Uterus (tissue), 4 donors: Measurements from ENCODE around the gene ALOX15B. TPM values are rescaled to one million over a fixed set of nuclear protein-coding genes. Genes with fewer than 3 reads are reported as not detected.
A peak's percentile ranks its signal among the peaks of the same experiment; 100 is the strongest.

Source experiments
- DNase-seq, 2 donors: peaks; one replicate each; pipeline ENCODE4 v3.0.0-alpha.2; 2019 to 2020
- H3K27ac ChIP-seq, 2 donors: fragments of 200-600 bp; sonication (generic); 1 replicate in 1 of 2; 2 replicates in 1 of 2; pipeline ENCODE4 v1.5.1; 2016 to 2018
- H3K27me3 ChIP-seq, 2 donors: fragments of 200-600 bp; sonication (generic); one replicate each; pipeline ENCODE4 v1.5.1; 2018 to 2019; ENCODE audit warnings: control low read depth in 1 of 2
- H3K36me3 ChIP-seq, 2 donors: fragments of 200-600 bp; sonication (generic); one replicate each; pipeline ENCODE4 v1.5.1; 2019; ENCODE audit warnings: control low read depth in 1 of 2
- H3K4me1 ChIP-seq, 2 donors: fragments of 200-600 bp; sonication (generic); one replicate each; pipeline ENCODE4 v1.5.1; 2018 to 2019; ENCODE audit warnings: control low read depth in 1 of 2
- H3K4me3 ChIP-seq, 2 donors: fragments of 200-600 bp; sonication (generic); 1 replicate in 1 of 2; 2 replicates in 1 of 2; pipeline ENCODE4 v1.5.1; 2018 to 2019; ENCODE audit warnings: mild to moderate bottlenecking in 1 of 2
- H3K9me3 ChIP-seq, 2 donors: fragments of 200-600 bp; sonication (generic); one replicate each; pipeline ENCODE4 v1.5.1; 2019; ENCODE audit warnings: control low read depth in 1 of 2
- POLR2A ChIP-seq, 2 donors: fragments of 450-650 bp; IDR thresholded peaks; one replicate each; pipeline ENCODE4 v1.6.1; 2016; ENCODE audit warnings: antibody characterized with exemption in 2 of 2, mild to moderate bottlenecking in 1 of 2, moderate library complexity in 1 of 2
- intact Hi-C: fragments of 100-400 bp; cut with DNase I; formaldehyde crosslinking; loops from one replicate; pipeline ENCODE4 v1.15.1; 2023; ENCODE audit warnings: low total_unique reads
- total RNA-seq, 4 donors: library from RNA; depleted of rRNA in 3 of 4; stranded (reverse); fragments of >200 nt in 3 of 4; gene quantifications; one replicate each; pipeline versions ENCODE4 v1.1.0 to v1.2.4, GENCODE V29; 2014 to 2023
- TF ChIP-seq, protein P1 (sequence below), 4 experiments: fragments of 200-600 bp in 2 of 4; fragments of 450-650 bp in 2 of 4; sonication (generic) in 2 of 4; IDR thresholded peaks; one replicate each; pipeline ENCODE4 v1.5.1; 2016 to 2019; ENCODE audit warnings: antibody characterized with exemption in 4 of 4, mild to moderate bottlenecking in 2 of 4, moderate library complexity in 1 of 4
- donor health status: DM: yes; HTN: yes; CAD: no.

Gene ALOX15B
- total RNA-seq, 4 donors from 2014 or later, result 0.14 to 1.5 (median 0.24) TPM; not detected in 1

DNA sequence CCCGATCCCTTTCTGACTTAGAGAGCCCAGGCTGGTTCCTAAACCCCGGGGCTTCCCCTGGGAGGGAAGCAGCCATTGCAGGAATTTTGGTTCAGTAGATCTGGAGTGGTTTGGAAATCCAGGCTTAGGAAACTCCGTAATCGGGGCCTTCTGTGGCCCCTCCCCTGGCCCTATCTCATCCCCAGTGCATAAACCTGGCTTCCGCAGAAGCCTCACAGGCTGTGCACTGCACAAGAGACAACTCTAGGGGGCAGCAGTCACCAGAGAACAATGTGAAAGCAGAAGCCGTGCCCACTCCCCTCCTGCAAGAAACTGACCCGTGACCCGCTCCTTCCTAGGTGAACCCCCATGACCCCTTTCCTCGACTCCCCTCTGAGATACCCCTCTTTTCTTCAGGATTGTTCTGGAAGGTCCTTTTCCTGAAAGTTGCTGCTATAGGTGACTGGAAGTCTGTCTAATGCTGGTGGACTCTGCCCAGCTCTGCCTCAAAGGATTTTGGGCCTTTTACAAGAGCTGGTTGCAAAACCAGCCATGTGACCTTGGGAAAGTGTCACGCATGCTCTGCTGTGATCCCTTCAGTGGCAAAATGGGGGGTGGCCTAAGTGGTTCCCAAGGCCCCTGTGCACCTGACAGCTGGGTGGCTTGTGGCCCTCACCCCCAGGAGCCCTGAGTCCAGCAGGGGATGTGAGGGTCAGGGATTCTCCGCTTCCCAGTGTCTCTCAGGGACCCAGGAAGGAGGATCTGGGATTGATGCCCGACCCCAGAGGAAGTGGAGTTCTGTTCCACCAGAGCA lies 22.0 kb upstream of the ALOX15B start:
- no peak for DNase-seq
- Histone ChIP-seq H3K4me3 (peak overlapping the region in 1 of 2 donors; percentile 12), H3K36me3 (no peaks in the 10 kb centered on the region), H3K4me1 (peaks cover 0 to 8% of the 10 kb centered on the region in 2 donors), H3K27me3 (no peaks in the 10 kb centered on the region), H3K27ac (no peak overlapping the region), H3K9me3 (no peaks in the 10 kb centered on the region)
- intact Hi-C loops, result no loop called here
- TF ChIP-seq, protein P1, sequence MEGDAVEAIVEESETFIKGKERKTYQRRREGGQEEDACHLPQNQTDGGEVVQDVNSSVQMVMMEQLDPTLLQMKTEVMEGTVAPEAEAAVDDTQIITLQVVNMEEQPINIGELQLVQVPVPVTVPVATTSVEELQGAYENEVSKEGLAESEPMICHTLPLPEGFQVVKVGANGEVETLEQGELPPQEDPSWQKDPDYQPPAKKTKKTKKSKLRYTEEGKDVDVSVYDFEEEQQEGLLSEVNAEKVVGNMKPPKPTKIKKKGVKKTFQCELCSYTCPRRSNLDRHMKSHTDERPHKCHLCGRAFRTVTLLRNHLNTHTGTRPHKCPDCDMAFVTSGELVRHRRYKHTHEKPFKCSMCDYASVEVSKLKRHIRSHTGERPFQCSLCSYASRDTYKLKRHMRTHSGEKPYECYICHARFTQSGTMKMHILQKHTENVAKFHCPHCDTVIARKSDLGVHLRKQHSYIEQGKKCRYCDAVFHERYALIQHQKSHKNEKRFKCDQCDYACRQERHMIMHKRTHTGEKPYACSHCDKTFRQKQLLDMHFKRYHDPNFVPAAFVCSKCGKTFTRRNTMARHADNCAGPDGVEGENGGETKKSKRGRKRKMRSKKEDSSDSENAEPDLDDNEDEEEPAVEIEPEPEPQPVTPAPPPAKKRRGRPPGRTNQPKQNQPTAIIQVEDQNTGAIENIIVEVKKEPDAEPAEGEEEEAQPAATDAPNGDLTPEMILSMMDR (IDR thresholded peaks at IDR 0.05), result peak in 2 of 4 experiments; percentile 14
- no peak for TF ChIP-seq POLR2A (IDR thresholded peaks at IDR 0.05)

DNA sequence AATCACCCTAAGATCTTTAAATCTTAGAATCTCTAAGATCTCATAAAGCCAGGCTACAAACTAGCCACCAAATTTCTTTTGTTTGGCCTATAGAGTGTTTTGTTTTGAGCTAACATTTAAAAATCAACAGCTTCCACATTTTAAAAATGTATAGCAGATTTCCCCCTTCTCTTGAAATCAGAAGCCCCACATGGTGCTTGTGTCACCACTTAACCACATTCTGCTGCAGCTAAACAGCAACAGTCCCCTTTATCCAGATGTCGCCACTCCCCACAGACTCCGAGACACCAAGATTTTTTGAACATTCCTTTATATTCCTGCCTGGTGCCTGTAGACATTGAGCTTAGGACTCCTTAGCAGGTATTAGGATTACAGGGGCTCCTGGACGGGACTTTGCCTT lies 20.4 kb upstream of the ALOX15B start:
- Histone ChIP-seq H3K27me3 (no peaks in the 10 kb centered on the region), H3K36me3 (no peaks in the 10 kb centered on the region), H3K4me1 (peaks cover 0 to 8% of the 10 kb centered on the region in 2 donors), H3K9me3 (no peaks in the 10 kb centered on the region), H3K27ac (no peak overlapping the region), H3K4me3 (no peak overlapping the region)
- TF ChIP-seq, protein P1 (IDR thresholded peaks at IDR 0.05), result no peak
- TF ChIP-seq POLR2A (IDR thresholded peaks at IDR 0.05), result no peak
- intact Hi-C loops, result no loop called here
- DNase-seq, result no peak

DNA sequence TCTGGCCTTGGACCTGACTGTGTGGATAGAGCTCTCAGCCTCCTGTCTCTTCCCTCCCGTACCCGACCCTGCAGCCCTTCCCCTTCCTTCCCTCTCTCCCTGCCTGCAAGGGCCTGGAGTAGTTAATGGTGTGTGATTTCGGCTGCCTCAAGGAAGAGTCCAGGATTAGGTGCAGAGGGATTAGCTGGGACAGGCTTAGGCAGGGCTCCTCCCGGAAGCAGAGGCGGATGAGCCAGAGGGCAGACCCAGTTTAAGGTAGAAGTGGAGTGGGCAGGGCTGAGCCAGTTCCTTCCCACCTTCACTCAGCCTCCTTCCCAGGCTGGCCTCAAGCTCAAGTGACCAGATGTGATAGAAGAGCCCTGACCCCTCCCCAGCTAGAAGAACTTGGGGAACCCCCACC lies 19.7 kb upstream of the ALOX15B start:
- no peak for DNase-seq
- intact Hi-C loops, result no loop called here
- TF ChIP-seq, protein P1 (IDR thresholded peaks at IDR 0.05), result no peak
- TF ChIP-seq POLR2A (IDR thresholded peaks at IDR 0.05), result no peak
- H3K27me3 ChIP-seq, result no peaks in the 10 kb centered on the region
- H3K4me3 ChIP-seq, result no peak overlapping the region
- H3K36me3 ChIP-seq, result no peaks in the 10 kb centered on the region
- no peaks in the 10 kb centered on the region for H3K9me3 ChIP-seq
- no peak overlapping the region for H3K27ac ChIP-seq
- H3K4me1 ChIP-seq, result peaks cover 0 to 8% of the 10 kb centered on the region in 2 donors

DNA sequence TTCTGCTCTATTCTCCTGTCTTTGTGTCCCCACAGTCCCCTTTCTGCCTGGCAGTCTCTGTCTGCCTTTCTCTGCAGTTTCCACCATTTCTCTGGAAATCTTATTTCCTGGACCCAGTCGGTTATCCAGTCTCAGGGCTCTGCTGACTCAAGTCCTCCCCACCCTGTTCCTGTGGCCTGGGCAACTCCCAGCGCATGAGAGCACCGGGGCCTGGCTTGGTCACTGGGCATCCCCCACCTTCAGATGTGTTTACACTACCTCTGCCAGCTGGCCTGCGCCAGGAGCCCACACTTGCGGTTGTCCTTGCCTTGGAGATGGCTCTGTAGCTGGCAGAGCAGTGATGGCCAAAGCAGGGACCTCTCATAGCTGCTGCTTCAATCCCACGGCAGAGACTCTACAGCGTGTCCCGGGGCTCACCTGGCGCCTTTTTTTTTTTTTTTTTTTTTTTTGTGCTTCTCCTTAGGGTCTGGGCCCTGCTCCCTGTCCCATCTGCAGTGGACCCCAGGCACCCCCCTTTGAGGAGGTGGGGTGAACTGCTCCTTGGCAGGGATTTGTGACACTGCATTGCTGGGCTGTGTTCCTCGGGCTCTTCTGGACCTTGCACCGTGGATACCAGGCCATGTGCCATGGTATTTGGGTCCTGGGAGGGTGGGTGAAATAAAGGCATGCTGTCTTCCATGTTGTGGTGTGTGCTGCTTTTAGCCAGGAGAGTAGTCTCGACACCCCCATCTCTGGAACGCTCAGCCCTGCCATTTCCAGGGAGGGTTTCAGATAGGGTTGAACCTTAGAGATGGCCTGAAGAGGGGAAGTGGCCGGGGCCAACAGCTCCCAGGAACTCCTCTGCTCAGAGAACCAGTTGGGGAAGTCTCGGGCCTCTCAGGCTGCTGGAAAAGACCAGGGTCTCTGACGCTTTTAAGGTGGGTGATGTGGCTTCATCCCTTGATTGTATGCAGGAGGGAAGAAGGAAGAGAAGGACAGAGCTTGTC lies 18.9 kb upstream of the ALOX15B start:
- intact Hi-C loops, result no loop called here
- Histone ChIP-seq H3K4me1 (peaks cover 0 to 8% of the 10 kb centered on the region in 2 donors), H3K27ac (no peak overlapping the region), H3K9me3 (no peaks in the 10 kb centered on the region), H3K27me3 (no peaks in the 10 kb centered on the region), H3K4me3 (no peak overlapping the region), H3K36me3 (no peaks in the 10 kb centered on the region)
- no peak for DNase-seq
- no peak for TF ChIP-seq POLR2A (IDR thresholded peaks at IDR 0.05)
- TF ChIP-seq, protein P1 (IDR thresholded peaks at IDR 0.05), result no peak
